K562 (cell line): ENCODE data around the gene TNFRSF6B. TPM values are rescaled to one million over a fixed set of nuclear protein-coding genes. Genes with fewer than 3 reads are reported as not detected.

Experiments used
- ATAC-seq: fragments of 200-7000 bp; cut with Tn5 transposase; 3 replicates; pipeline ENCODE4 v1.9.1; 2020; ENCODE audit warnings: moderate library complexity
- BruUV-seq: library from RNA; stranded (reverse); fragments of 400-500 nt; replicated peaks from 2 replicates; lab custom pipeline; 2021; lab: Mats Ljungman, UMichigan
- CTCF ChIA-PET: fragments of 300-600 bp; formaldehyde crosslinking; extraction: SDS; loops from one replicate; lab custom pipeline; 2021; ENCODE audit warnings: low intra/inter-chr PET ratio; lab: Yijun Ruan, JAX
- POLR2A ChIA-PET: fragments of 300-600, 350-650 bp; sonication (Branson Sonifier 250); formaldehyde crosslinking; extraction: SDS; loops from one replicate; lab custom pipeline; 2021; ENCODE audit warnings: antibody characterized with exemption, inconsistent platforms; lab: Yijun Ruan, JAX
- DNase-seq, 4 experiments: peaks; one replicate each; pipeline versions ENCODE4 v3.0.0 to v3.0.0-alpha.2; 2011 to 2018; ENCODE audit warnings: low spot score in 3 of 4, mixed read lengths in 3 of 4; ENCODE audit errors: extremely low read depth in 1 of 4
- FAIRE-seq: peaks from 2 replicates; lab custom pipeline; 2011; peaks lifted over from hg19 to GRCh38; lab: Jason Lieb, UNC
- H2AFZ ChIP-seq: 2 replicates; pipeline ENCODE4 v1.6.0; 2011; ENCODE audit warnings: low read depth, low read length, control low read depth, inconsistent platforms
- H3K27ac ChIP-seq: fragments of 200-600 bp; 3 replicates; pipeline ENCODE4 v1.8.0; 2011; ENCODE audit warnings: low read depth, mild to moderate bottlenecking, control low read depth, inconsistent platforms, low read length, moderate library complexity, mixed read lengths; ENCODE audit errors: extremely low read depth
- H3K27me3 ChIP-seq, 2 experiments: fragments of 300-600 bp in 1 of 2; 2 replicates in 1 of 2; 3 replicates in 1 of 2; pipeline versions ENCODE4 v1.6.0 to v1.8.0; 2011; ENCODE audit warnings: inconsistent platforms in 2 of 2, low read length in 2 of 2, mild to moderate bottlenecking in 1 of 2, mixed read lengths in 1 of 2, moderate library complexity in 1 of 2; ENCODE audit not compliant: control insufficient read depth in 2 of 2, insufficient read depth in 2 of 2
- H3K36me3 ChIP-seq: fragments of 300-600 bp; 3 replicates; pipeline ENCODE4 v1.8.0; 2011; ENCODE audit warnings: mild to moderate bottlenecking, low read length, inconsistent platforms; ENCODE audit not compliant: control insufficient read depth, insufficient read depth
- H3K4me1 ChIP-seq, 2 experiments: fragments of 200-600 bp in 1 of 2; replicated peaks in 1 of 2; 2 replicates in 1 of 2; 3 replicates in 1 of 2; pipeline versions ENCODE4 v1.5.1 to v1.8.0; 2011; ENCODE audit warnings: inconsistent platforms in 2 of 2, low read length in 2 of 2, mild to moderate bottlenecking in 1 of 2, mixed read lengths in 1 of 2, moderate library complexity in 1 of 2; ENCODE audit not compliant: control insufficient read depth in 2 of 2, insufficient read depth in 2 of 2
- H3K4me2 ChIP-seq: 2 replicates; pipeline ENCODE4 v1.6.1; 2011; ENCODE audit warnings: low read length, control low read depth, inconsistent platforms, mixed read lengths; ENCODE audit not compliant: insufficient read depth
- H3K4me3 ChIP-seq: fragments of 200-600 bp; sonication (generic), shearing (Covaris generic); 2 replicates; pipeline ENCODE4 v1.5.1; 2016; ENCODE audit warnings: control low read depth, inconsistent platforms
- H3K79me2 ChIP-seq: fragments of 200-600 bp; 3 replicates; pipeline ENCODE4 v1.8.0; 2011; ENCODE audit warnings: low read length, inconsistent platforms; ENCODE audit not compliant: control insufficient read depth, insufficient read depth
- H3K9ac ChIP-seq, 2 experiments: 2 replicates each; pipeline versions ENCODE4 v1.6.0 to v1.6.1; 2011; ENCODE audit warnings: low read depth in 2 of 2, low read length in 2 of 2, control low read depth in 1 of 2, inconsistent platforms in 1 of 2, mild to moderate bottlenecking in 1 of 2, mixed read lengths in 1 of 2; ENCODE audit not compliant: insufficient read depth in 1 of 2
- H3K9me1 ChIP-seq: one replicate; pipeline ENCODE4 v1.6.0; 2011; ENCODE audit warnings: inconsistent platforms, mild to moderate bottlenecking, low read length, moderate library complexity; ENCODE audit not compliant: control insufficient read depth, insufficient read depth
- H3K9me3 ChIP-seq: replicated peaks from 2 replicates; pipeline ENCODE4 v1.5.1; 2011; ENCODE audit warnings: low read depth, low read length, inconsistent platforms; ENCODE audit not compliant: control insufficient read depth, insufficient read depth
- H4K20me1 ChIP-seq: replicated peaks from 2 replicates; pipeline ENCODE4 v1.6.1; 2011; ENCODE audit warnings: low read length, inconsistent platforms, mixed read lengths; ENCODE audit not compliant: control insufficient read depth, insufficient read depth
- ELF4 ChIP-seq: fragments of 450-650 bp; formaldehyde crosslinking; IDR thresholded peaks from 2 replicates; pipeline ENCODE4 v1.4.0; 2022; ENCODE audit warnings: missing genetic modification characterization
- ETS1 ChIP-seq: conservative IDR thresholded peaks from 2 replicates; pipeline ENCODE4 v1.6.1; 2011; ENCODE audit warnings: low read depth, mild to moderate bottlenecking, low read length; ENCODE audit not compliant: control insufficient read depth
- GABPA ChIP-seq: fragments of 200-800 bp; sonication (Bioruptor generic); conservative IDR thresholded peaks from 2 replicates; pipeline ENCODE4 v1.6.1; 2016; ENCODE audit warnings: low read depth, missing genetic modification characterization, missing compliant biosample characterization
- NFYB ChIP-seq: IDR thresholded peaks from 2 replicates; pipeline ENCODE4 v1.6.1; 2011; ENCODE audit warnings: mild to moderate bottlenecking, moderate library complexity; ENCODE audit not compliant: insufficient read length; ENCODE audit errors: extremely low read depth
- PTBP1 ChIP-seq: fragments of 200-400 bp; formaldehyde crosslinking; IDR thresholded peaks from 2 replicates; pipeline ENCODE4 v1.6.1; 2017; ENCODE audit warnings: low read depth, low read length
- RBM22 ChIP-seq: fragments of 200-400 bp; formaldehyde crosslinking; IDR thresholded peaks from 2 replicates; pipeline ENCODE4 v1.6.1; 2018; ENCODE audit warnings: low read length, low read depth; ENCODE audit not compliant: poor library complexity, severe bottlenecking
- ZBTB11 ChIP-seq, 3 experiments: fragments of 200-800 bp in 1 of 3; fragments of 250-450 bp in 1 of 3; fragments of 450-650 bp in 1 of 3; sonication (Bioruptor Pico) in 1 of 3; sonication (Bioruptor generic) in 1 of 3; formaldehyde crosslinking in 1 of 3; IDR thresholded peaks; 2 replicates each; pipeline versions ENCODE4 v1.6.1 to v1.8.0; 2016 to 2022; ENCODE audit warnings: mild to moderate bottlenecking in 2 of 3, missing genetic modification characterization in 2 of 3, missing compliant biosample characterization in 1 of 3, moderate library complexity in 1 of 3
- ZNF57 ChIP-seq: fragments of 450-650 bp; formaldehyde crosslinking; IDR thresholded peaks from 2 replicates; pipeline ENCODE4 v1.4.0; 2020; ENCODE audit warnings: mild to moderate bottlenecking, moderate library complexity
- ZNF589 ChIP-seq: fragments of 200-800 bp; sonication (Bioruptor generic); IDR thresholded peaks from 2 replicates; pipeline ENCODE4 v1.6.1; 2016; ENCODE audit warnings: low read depth, missing genetic modification characterization, missing compliant biosample characterization
- ZNF778 ChIP-seq: fragments of 450-650 bp; formaldehyde crosslinking; IDR thresholded peaks from 2 replicates; pipeline ENCODE4 v1.4.0; 2020; ENCODE audit warnings: mild to moderate bottlenecking, moderate library complexity
- WGBS: fragments of 100-300 bp; shearing (Covaris generic); methylation state at CpG from one replicate; pipeline ENCODE4 v1.1.6; 2016; ENCODE audit warnings: low coverage, mixed read lengths; ENCODE audit not compliant: insufficient coverage; ENCODE audit errors: missing lambda C conversion rate; 5-methylcytosine and 5-hydroxymethylcytosine counted together
- in situ Hi-C: fragments of 300-500 bp; cut with MboI; formaldehyde crosslinking; loops from 4 replicates; pipeline ENCODE4 v1.15.0; 2018; ENCODE audit warnings: inconsistent platforms, mixed read lengths
- intact Hi-C: fragments of 100-400 bp; cut with micrococcal nuclease; formaldehyde crosslinking; loops from 2 replicates; pipeline ENCODE4 v1.14.2; 2022
- polyA plus RNA-seq, 8 experiments: library from polyadenylated mRNA; depleted of rRNA in 4 of 8; stranded (reverse) in 5 of 8; unstranded in 3 of 8; fragments of >200 nt; fragmentation: Nextera tagmentation in 2 of 8; fragmentation: Illumina TruSeq in 1 of 8; extraction: Ambion mirVana in 2 of 8; extraction: Trizol in 1 of 8; gene quantifications; 2 replicates each; pipeline versions ENCODE4 v1.2.1 to v1.2.3, GENCODE V29; 2011 to 2014; ENCODE audit warnings: inconsistent platforms in 1 of 8, missing spikeins in 1 of 8
- total RNA-seq, 7 experiments: library from RNA; depleted of rRNA in 6 of 7; stranded (reverse); fragments of >200 nt in 6 of 7; fragmentation: Illumina TruSeq in 2 of 7; extraction: Trizol in 2 of 7; gene quantifications; 2 replicates each; pipeline versions ENCODE4 v1.2.1 to v1.2.3, GENCODE V29; 2011 to 2021; ENCODE audit warnings: low replicate concordance in 1 of 7

The TNFRSF6B gene
- total and polyA plus RNA-seq, 9 of the 15 experiments (the other 6 are each of a cell fraction or from before 2014, with no cell fraction given): 0.10 to 3.5 (median 0.32) TPM; not detected in 6

- ChIA-PET CTCF (no interaction called here), POLR2A (interaction anchor here (0.7 kb wide), 1 partner anchor 18 kb away, joined by 3 read pairs; no protein-coding TSS in a partner anchor)
- Histone ChIP-seq H3K9me3 (no peaks in the 10 kb centered on the region), H3K9me1 (peaks cover 3% of the 10 kb centered on the region), H3K4me1 (peaks cover 0 to 24% of the 10 kb centered on the region in 2 experiments; a peak in 1 of 5 replicates), H3K79me2 (peaks cover 2% of the 10 kb centered on the region; the same call in 2 of the 3 replicates), H3K9ac (no peak overlapping the region; a peak in 1 of 4 replicates), H3K27me3 (no peaks in the 10 kb centered on the region), H4K20me1 (no peaks in the 10 kb centered on the region), H3K27ac (no peak overlapping the region), H3K4me2 (no peak overlapping the region)
- peak in 1 of 4 experiments; percentile 43 for DNase-seq
- 88% methylated on average over 11 of the region's 18 CpGs for WGBS
- no peak for FAIRE-seq
- intact Hi-C loops: no loop called here
- in situ Hi-C loops: no loop called here
- TF ChIP-seq ZNF778 (CRISPR knock-in tag): no peak
- TF ChIP-seq ZNF589: no peak
- TF ChIP-seq ETS1: no peak
- no peak for TF ChIP-seq RBM22
- no peak for TF ChIP-seq ELF4 (CRISPR knock-in tag)
- no peak for TF ChIP-seq PTBP1
- no peak for TF ChIP-seq GABPA (tag)
- TF ChIP-seq NFYB: peak; percentile 13
- no peak for TF ChIP-seq ZNF57
- TF ChIP-seq ZBTB11 (CRISPR knock-in tag; IDR thresholded peaks at IDR 0.05): peak in 1 of 3 experiments; percentile 94; a peak in 2 of 6 replicates
- TF ChIP-seq, all 486 proteins: peak for 2
- Histone ChIP-seq H3K36me3 (peaks cover 88% of the 10 kb centered on the region; the same call in 2 of the 3 replicates), H3K4me3 (no peak overlapping the region), H2AFZ (no peak overlapping the region)
- no TSS peak for BruUV-seq
- ATAC-seq: no peak
Observed at GRCh38 chr20:63664861-63665594, 31.4 kb upstream of the TNFRSF6B start.
